Vagina (tissue), 2 donors: ENCODE results near the gene LMOD1. TPM values are rescaled to one million over a fixed set of nuclear protein-coding genes. Genes with fewer than 3 reads are reported as not detected.
"Not testable (repeated sequence)": the region's sequence is repeated elsewhere in the genome, so short reads cannot be mapped to it uniquely, and the experiment has no call there.

Experiments used
- DNase-seq, 2 donors: peaks; one replicate each; pipeline ENCODE4 v3.0.0-alpha.2; 2017; ENCODE audit errors: extremely low spot score in 2 of 2
- H3K27ac ChIP-seq: fragments of 200-600 bp; sonication (generic); one replicate; pipeline ENCODE4 v1.5.1; 2019
- H3K27me3 ChIP-seq: fragments of 200-600 bp; sonication (generic); one replicate; pipeline ENCODE4 v1.5.1; 2019
- H3K36me3 ChIP-seq, 2 donors: fragments of 200-600 bp; sonication (generic); one replicate each; pipeline ENCODE4 v1.5.1; 2017 to 2019
- H3K4me1 ChIP-seq: fragments of 200-600 bp; sonication (generic); one replicate; pipeline ENCODE4 v1.5.1; 2019
- H3K4me3 ChIP-seq, 2 donors: fragments of 200-600 bp; sonication (generic); 1 replicate in 1 of 2; 2 replicates in 1 of 2; pipeline ENCODE4 v1.5.1; 2016 to 2019
- H3K9me3 ChIP-seq: fragments of 200-600 bp; sonication (generic); one replicate; pipeline ENCODE4 v1.5.1; 2019
- CTCF ChIP-seq, 3 experiments: fragments of 450-650 bp in 2 of 3; fragments of 200-600 bp in 1 of 3; sonication (generic) in 1 of 3; IDR thresholded peaks; one replicate each; pipeline ENCODE4 v1.5.1; 2017 to 2019; ENCODE audit warnings: antibody characterized with exemption in 3 of 3, mild to moderate bottlenecking in 2 of 3, moderate library complexity in 2 of 3
- POLR2A ChIP-seq, 2 donors: fragments of 450-650 bp; IDR thresholded peaks; one replicate each; pipeline ENCODE4 v1.6.1; 2017; ENCODE audit warnings: antibody characterized with exemption in 2 of 2, mild to moderate bottlenecking in 2 of 2, moderate library complexity in 2 of 2
- POLR2AphosphoS5 ChIP-seq, 2 donors: sonication (generic); formaldehyde crosslinking; IDR thresholded peaks; one replicate each; pipeline ENCODE4 v1.9.0; 2017; ENCODE audit warnings: antibody characterized with exemption in 2 of 2, mild to moderate bottlenecking in 2 of 2, low read depth in 1 of 2; ENCODE audit not compliant: insufficient read depth in 1 of 2
- intact Hi-C: fragments of 100-400 bp; cut with DNase I; formaldehyde crosslinking; loops from one replicate; pipeline ENCODE4 v1.15.1; 2023
- total RNA-seq: library from RNA; depleted of rRNA; stranded (reverse); fragments of >200 nt; gene quantifications from one replicate; pipeline ENCODE4 v1.2.3, GENCODE V29; 2016

LMOD1 gene
- total RNA-seq, 1 donor from 2014 or later: 107 TPM

- Histone ChIP-seq H3K27me3 (no peaks in the 10 kb centered on the region), H3K4me3 (no peak overlapping the region), H3K4me1 (peaks cover 10% of the 10 kb centered on the region), H3K9me3 (no peaks in the 10 kb centered on the region), H3K36me3 (peaks cover 0 to 41% of the 10 kb centered on the region in 2 donors), H3K27ac (no peak overlapping the region)
- intact Hi-C loops: loop anchor here (5.0 kb wide), 1 partner anchor 91 kb away; no protein-coding TSS in a partner anchor
- DNase-seq: no peak
- TF ChIP-seq CTCF (IDR thresholded peaks at IDR 0.05) (no peak), POLR2AphosphoS5 (IDR thresholded peaks at IDR 0.05; ENCODE audit: insufficient read depth in 1 of 2, low read depth in 1 of 2) (no peak), POLR2A (IDR thresholded peaks at IDR 0.05) (no peak)
Observed at GRCh38 chr1:201876148-201876818, 70.1 kb downstream of the LMOD1 start.

GRCh38 chr1:201874672-201875071, 71.7 kb downstream of the LMOD1 start:
- TF ChIP-seq POLR2AphosphoS5 (IDR thresholded peaks at IDR 0.05; ENCODE audit: insufficient read depth in 1 of 2, low read depth in 1 of 2) (no peak), CTCF (IDR thresholded peaks at IDR 0.05) (no peak), POLR2A (IDR thresholded peaks at IDR 0.05) (no peak)
- DNase-seq: no peak
- Histone ChIP-seq H3K4me3 (no peak overlapping the region), H3K27me3 (no peaks in the 10 kb centered on the region), H3K36me3 (peaks cover 0 to 54% of the 10 kb centered on the region in 2 donors), H3K4me1 (peaks cover 10% of the 10 kb centered on the region), H3K9me3 (no peaks in the 10 kb centered on the region), H3K27ac (no peak overlapping the region)
- intact Hi-C loops: loop anchor here (1.0 to 5.0 kb wide), 2 partner anchors 23 to 93 kb away; no protein-coding TSS in a partner anchor

GRCh38 chr1:201870397-201870796, 76.0 kb downstream of the LMOD1 start:
- H3K4me1 ChIP-seq: no peaks in the 10 kb centered on the region
- DNase-seq: no peak
- no peak overlapping the region for H3K27ac ChIP-seq
- intact Hi-C loops: no loop called here
- no peaks in the 10 kb centered on the region for H3K27me3 ChIP-seq
- H3K4me3 ChIP-seq: no peak overlapping the region
- peaks cover 0 to 83% of the 10 kb centered on the region in 2 donors for H3K36me3 ChIP-seq
- TF ChIP-seq POLR2AphosphoS5 (IDR thresholded peaks at IDR 0.05; ENCODE audit: insufficient read depth in 1 of 2, low read depth in 1 of 2) (no peak), POLR2A (IDR thresholded peaks at IDR 0.05) (no peak), CTCF (IDR thresholded peaks at IDR 0.05) (no peak)
- no peaks in the 10 kb centered on the region for H3K9me3 ChIP-seq

- Histone ChIP-seq H3K36me3 (peaks cover 0 to 65% of the 10 kb centered on the region in 2 donors), H3K4me1 (no peaks in the 10 kb centered on the region), H3K4me3 (no peak overlapping the region), H3K27me3 (no peaks in the 10 kb centered on the region), H3K27ac (no peak overlapping the region), H3K9me3 (no peaks in the 10 kb centered on the region)
- intact Hi-C loops: no loop called here
- TF ChIP-seq CTCF (IDR thresholded peaks at IDR 0.05) (no peak), POLR2AphosphoS5 (IDR thresholded peaks at IDR 0.05; ENCODE audit: insufficient read depth in 1 of 2, low read depth in 1 of 2) (no peak), POLR2A (IDR thresholded peaks at IDR 0.05) (no peak)
- no peak for DNase-seq
Observed at GRCh38 chr1:201861448-201861847, 84.9 kb downstream of the LMOD1 start.

DNA sequence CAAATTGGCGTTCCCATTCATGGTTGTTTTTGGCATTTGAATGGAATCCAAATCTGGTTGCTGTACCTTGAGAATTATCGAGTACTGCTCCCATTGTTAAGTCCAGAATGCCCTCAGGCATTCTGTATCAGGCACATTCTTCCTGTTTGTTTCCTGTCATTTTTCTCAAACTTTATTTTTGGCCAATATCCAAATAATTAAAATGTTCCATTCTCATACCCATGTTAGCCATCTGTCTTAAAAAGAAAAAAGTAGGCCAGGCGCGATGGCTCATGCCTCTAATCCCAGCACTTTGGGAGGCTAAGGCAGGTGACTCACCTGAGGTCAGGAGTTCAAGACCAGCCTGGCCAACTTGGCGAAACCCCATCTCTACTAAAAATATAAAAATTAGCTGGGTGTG, 86.9 kb downstream of the LMOD1 start:
- Histone ChIP-seq H3K27me3 (no peaks in the 10 kb centered on the region), H3K9me3 (no peaks in the 10 kb centered on the region), H3K4me3 (no peak overlapping the region), H3K27ac (no peak overlapping the region), H3K36me3 (peaks cover 0 to 73% of the 10 kb centered on the region in 2 donors), H3K4me1 (no peaks in the 10 kb centered on the region)
- intact Hi-C loops: no loop called here
- no peak for DNase-seq
- TF ChIP-seq POLR2A (IDR thresholded peaks at IDR 0.05): no peak
- no peak for TF ChIP-seq POLR2AphosphoS5 (IDR thresholded peaks at IDR 0.05; ENCODE audit: insufficient read depth in 1 of 2, low read depth in 1 of 2)
- TF ChIP-seq CTCF (IDR thresholded peaks at IDR 0.05): no peak

GRCh38 chr1:201856722-201857121, 89.6 kb downstream of the LMOD1 start:
- H3K4me1 ChIP-seq, intact Hi-C loops, H3K27ac ChIP-seq, H3K4me3 ChIP-seq, DNase-seq, H3K9me3 ChIP-seq, H3K27me3 ChIP-seq: not testable (repeated sequence)
- peaks cover 0 to 81% of the 10 kb centered on the region in 2 donors for H3K36me3 ChIP-seq
